ENCODE results near the gene EPC2. TPM values are rescaled to one million over a fixed set of nuclear protein-coding genes. Genes with fewer than 3 reads are reported as not detected.
"Not testable (repeated sequence)": the region's sequence is repeated elsewhere in the genome, so short reads cannot be mapped to it uniquely, and the experiment has no call there.

The EPC2 gene
- total RNA-seq, 4 donors from 2014 or later, result 37.9 to 55.3 (median 44.1) TPM

- Histone ChIP-seq H3K4me3 (replicated peaks in 1 of 3) (no peak overlapping the region), H3K9me3 (no peaks in the 10 kb centered on the region), H3K4me1 (no peaks in the 10 kb centered on the region), H3K27me3 (no peaks in the 10 kb centered on the region), H3K36me3 (peaks cover 13 to 26% of the 10 kb centered on the region in 2 donors), H3K27ac (no peak overlapping the region)
- intact Hi-C loops (cut with DNase I), result no loop called here
- no peak for DNase-seq
- TF ChIP-seq POLR2A (IDR thresholded peaks at IDR 0.05) (no peak), CTCF (IDR thresholded peaks at IDR 0.05) (no peak)
- 97% methylated on average over 4 of the region's 4 CpGs for WGBS, 2 donors
These were observed 125.5 kb downstream of the EPC2 start for GRCh38 chr2:148770047-148770446.

- no peak overlapping the region for H3K27ac ChIP-seq
- 96 to 98% methylated on average over 5 of the region's 5 CpGs for WGBS, 2 donors
- no peak overlapping the region for H3K4me3 ChIP-seq (replicated peaks in 1 of 3)
- no peaks in the 10 kb centered on the region for H3K4me1 ChIP-seq
- intact Hi-C loops (cut with DNase I), result no loop called here
- H3K27me3 ChIP-seq, result no peaks in the 10 kb centered on the region
- TF ChIP-seq POLR2A (IDR thresholded peaks at IDR 0.05) (no peak), CTCF (IDR thresholded peaks at IDR 0.05) (no peak)
- peaks cover 13 to 30% of the 10 kb centered on the region in 2 donors for H3K36me3 ChIP-seq
- H3K9me3 ChIP-seq, result no peaks in the 10 kb centered on the region
- no peak for DNase-seq
These were observed 137.0 kb downstream of the EPC2 start for GRCh38 chr2:148781544-148781943.

GRCh38 chr2:148789059-148789458 lies 144.5 kb downstream of the EPC2 start:
- intact Hi-C loops (cut with DNase I), result no loop called here
- TF ChIP-seq POLR2A (IDR thresholded peaks at IDR 0.05) (no peak), CTCF (IDR thresholded peaks at IDR 0.05) (no peak)
- H3K9me3 ChIP-seq, result no peaks in the 10 kb centered on the region

GRCh38 chr2:148790172-148790571 lies 145.6 kb downstream of the EPC2 start:
- H3K4me1 ChIP-seq; DNase-seq; intact Hi-C loops (cut with DNase I); H3K4me3 ChIP-seq (replicated peaks in 1 of 3); H3K27me3 ChIP-seq; H3K27ac ChIP-seq; H3K36me3 ChIP-seq; H3K9me3 ChIP-seq: not testable (repeated sequence)
- WGBS, 2 donors, result 97 to 98% methylated on average over 5 of the region's 5 CpGs

More at GRCh38 chr2:148789059-148789458, 144.5 kb downstream of the EPC2 start:
- DNase-seq, result no peak
- no peak overlapping the region for H3K4me3 ChIP-seq (replicated peaks in 1 of 3)
- no peak overlapping the region for H3K27ac ChIP-seq
- H3K27me3 ChIP-seq, result no peaks in the 10 kb centered on the region
- H3K36me3 ChIP-seq, result peaks cover 13 to 18% of the 10 kb centered on the region in 2 donors
- H3K4me1 ChIP-seq, result no peaks in the 10 kb centered on the region

GRCh38 chr2:148794558-148794957 lies 150.0 kb downstream of the EPC2 start:
- no peak for DNase-seq
- WGBS, 2 donors, result 51 to 62% methylated on average over 2 of the region's 2 CpGs

More at GRCh38 chr2:148794558-148794957, 150.0 kb downstream of the EPC2 start:
- TF ChIP-seq POLR2A (IDR thresholded peaks at IDR 0.05) (no peak), CTCF (IDR thresholded peaks at IDR 0.05) (no peak)
- H3K27me3 ChIP-seq, result no peaks in the 10 kb centered on the region
- no peaks in the 10 kb centered on the region for H3K4me1 ChIP-seq
- no peak overlapping the region for H3K27ac ChIP-seq
- intact Hi-C loops (cut with DNase I), result no loop called here
- no peaks in the 10 kb centered on the region for H3K36me3 ChIP-seq
- no peaks in the 10 kb centered on the region for H3K9me3 ChIP-seq
- H3K4me3 ChIP-seq (replicated peaks in 1 of 3), result no peak overlapping the region
